OCI-LY7 (cell line): ENCODE data around the gene ZBTB3. TPM values are rescaled to one million over a fixed set of nuclear protein-coding genes. Genes with fewer than 3 reads are reported as not detected.
A peak's percentile ranks its signal among the peaks of the same experiment; 100 is the strongest.

ENCODE experiments used
- BruUV-seq: library from RNA; stranded (reverse); fragments of 400-500 nt; replicated peaks from 2 replicates; lab custom pipeline; 2021; lab: Mats Ljungman, UMichigan
- CTCF ChIA-PET: fragments of 300-600 bp; sonication (Branson Sonifier 250); formaldehyde crosslinking; loops from one replicate; lab custom pipeline; 2022; ENCODE audit warnings: antibody characterized with exemption; ENCODE audit not compliant: unreplicated experiment; lab: Charles Lee
- POLR2A ChIA-PET: fragments of 300-600 bp; sonication (Branson Sonifier 250); formaldehyde crosslinking; loops from one replicate; lab custom pipeline; 2022; ENCODE audit warnings: antibody characterized with exemption; lab: Charles Lee
- DNase-seq: peaks from one replicate; pipeline ENCODE4 v3.0.0-alpha.2; 2015; ENCODE audit warnings: low spot score
- H2AFZ ChIP-seq: fragments of 200-600 bp; sonication (generic), shearing (Covaris generic); 2 replicates; pipeline ENCODE4 v1.6.1; 2014; ENCODE audit warnings: mild to moderate bottlenecking, antibody characterized with exemption, low read length, moderate library complexity
- H3K27ac ChIP-seq: fragments of 200-600 bp; sonication (generic); 2 replicates; pipeline ENCODE4 v1.5.1; 2014; ENCODE audit warnings: mixed run types, low read depth, mild to moderate bottlenecking, moderate library complexity, low read length, inconsistent platforms; ENCODE audit not compliant: poor library complexity, severe bottlenecking
- H3K36me3 ChIP-seq: fragments of 200-600 bp; sonication (generic); 2 replicates; pipeline ENCODE4 v1.6.1; 2014; ENCODE audit warnings: mild to moderate bottlenecking, antibody characterized with exemption, low read length, moderate library complexity, mixed read lengths; ENCODE audit not compliant: insufficient read depth
- H3K4me1 ChIP-seq: fragments of 200-600 bp; sonication (generic); 2 replicates; pipeline ENCODE4 v1.5.1; 2014; ENCODE audit warnings: mild to moderate bottlenecking, low read length; ENCODE audit not compliant: insufficient read depth, poor library complexity, severe bottlenecking
- H3K4me2 ChIP-seq: fragments of 200-600 bp; sonication (generic); 2 replicates; pipeline ENCODE4 v1.6.1; 2014; ENCODE audit warnings: mild to moderate bottlenecking, low read length
- H3K4me3 ChIP-seq: fragments of 200-600 bp; sonication (generic); 2 replicates; pipeline ENCODE4 v1.5.1; 2014; ENCODE audit warnings: mild to moderate bottlenecking, low read depth, low read length; ENCODE audit not compliant: poor library complexity, severe bottlenecking
- H3K79me2 ChIP-seq: fragments of 200-600 bp; sonication (generic); 2 replicates; pipeline ENCODE4 v1.6.1; 2016; ENCODE audit warnings: low read depth, mild to moderate bottlenecking, low read length, moderate library complexity, mixed read lengths; ENCODE audit not compliant: insufficient read depth
- H3K9me2 ChIP-seq: fragments of 200-600 bp; sonication (generic); 2 replicates; pipeline ENCODE4 v1.6.1; 2016; ENCODE audit warnings: mild to moderate bottlenecking, low read length, mixed read lengths; ENCODE audit not compliant: insufficient read depth
- H3K9me3 ChIP-seq: fragments of 200-600 bp; sonication (generic); 2 replicates; pipeline ENCODE4 v1.6.1; 2014; ENCODE audit warnings: mild to moderate bottlenecking, mixed run types, low read length, mixed read lengths
- H4K20me1 ChIP-seq: fragments of 200-600 bp; sonication (generic); 2 replicates; pipeline ENCODE4 v1.6.1; 2014; ENCODE audit warnings: mild to moderate bottlenecking, antibody characterized with exemption, low read length, moderate library complexity, mixed read lengths; ENCODE audit not compliant: insufficient read depth
- CTCF ChIP-seq: fragments of 200-600 bp; sonication (generic); conservative IDR thresholded peaks from 2 replicates; pipeline ENCODE4 v1.5.1; 2014; ENCODE audit warnings: mild to moderate bottlenecking, antibody characterized with exemption, low read length, moderate library complexity, mixed read lengths
- EZH2phosphoT487 ChIP-seq: fragments of 200-600 bp; sonication (generic); IDR thresholded peaks from 2 replicates; pipeline ENCODE4 v1.6.1; 2018; ENCODE audit warnings: low read depth, borderline replicate concordance, mild to moderate bottlenecking, mixed run types, antibody characterized with exemption, low read length, moderate library complexity, mixed read lengths
- intact Hi-C: fragments of 100-400 bp; cut with micrococcal nuclease; formaldehyde crosslinking; loops from one replicate; pipeline ENCODE4 v1.10.0; 2022; ENCODE audit not compliant: unreplicated experiment
- total RNA-seq, 2 experiments: library from RNA; depleted of rRNA in 1 of 2; stranded (reverse); fragments of >200 nt in 1 of 2; shearing (Covaris generic) in 1 of 2; gene quantifications; 2 replicates each; pipeline ENCODE4 v1.2.3, GENCODE V29; 2014 to 2022

ZBTB3 gene
- total RNA-seq, 2 experiments from 2014 or later = 11.3 to 11.8 TPM

DNA sequence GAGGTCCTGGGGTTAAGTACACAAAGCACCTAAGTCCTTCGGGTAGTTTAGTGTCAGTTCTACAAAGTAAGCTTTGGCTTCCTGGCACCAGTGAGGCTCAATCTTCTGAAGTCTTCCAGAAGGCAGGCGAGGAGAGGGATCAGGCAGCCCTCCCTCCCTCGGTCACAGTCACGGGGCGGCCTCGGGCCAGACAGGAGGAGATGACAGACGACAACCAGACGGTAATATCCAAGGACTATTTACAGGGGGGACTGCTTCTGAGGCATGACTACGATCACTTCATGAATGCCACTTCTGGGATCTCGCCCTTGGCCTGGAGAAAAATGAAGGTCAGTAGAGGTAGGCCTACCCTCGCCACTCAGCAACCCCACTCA, 38.2 kb upstream of the ZBTB3 start:
- H2AFZ ChIP-seq = peak overlapping the region; percentile 53; the same call in 1 of the 2 replicates
- intact Hi-C loops = no loop called here
- peak overlapping the region; percentile 50 for H3K27ac ChIP-seq
- H3K9me2 ChIP-seq = no peaks in the 10 kb centered on the region
- no TSS peak for BruUV-seq
- peaks cover 80% of the 10 kb centered on the region for H3K36me3 ChIP-seq
- H3K79me2 ChIP-seq = peaks cover 30% of the 10 kb centered on the region; the same call in 1 of the 2 replicates
- H3K4me1 ChIP-seq = peaks cover 34% of the 10 kb centered on the region
- DNase-seq = no peak
- H3K9me3 ChIP-seq = no peaks in the 10 kb centered on the region
- 0 out of 2 replicates have a peak, but pooled peaks have one; percentile 5 for TF ChIP-seq CTCF
- no peak for TF ChIP-seq EZH2phosphoT487
- ChIA-PET CTCF (no interaction called here), POLR2A (no interaction called here)
- H4K20me1 ChIP-seq = no peaks in the 10 kb centered on the region
- peak overlapping the region; percentile 91 for H3K4me2 ChIP-seq
- H3K4me3 ChIP-seq = peak overlapping the region; percentile 78

DNA sequence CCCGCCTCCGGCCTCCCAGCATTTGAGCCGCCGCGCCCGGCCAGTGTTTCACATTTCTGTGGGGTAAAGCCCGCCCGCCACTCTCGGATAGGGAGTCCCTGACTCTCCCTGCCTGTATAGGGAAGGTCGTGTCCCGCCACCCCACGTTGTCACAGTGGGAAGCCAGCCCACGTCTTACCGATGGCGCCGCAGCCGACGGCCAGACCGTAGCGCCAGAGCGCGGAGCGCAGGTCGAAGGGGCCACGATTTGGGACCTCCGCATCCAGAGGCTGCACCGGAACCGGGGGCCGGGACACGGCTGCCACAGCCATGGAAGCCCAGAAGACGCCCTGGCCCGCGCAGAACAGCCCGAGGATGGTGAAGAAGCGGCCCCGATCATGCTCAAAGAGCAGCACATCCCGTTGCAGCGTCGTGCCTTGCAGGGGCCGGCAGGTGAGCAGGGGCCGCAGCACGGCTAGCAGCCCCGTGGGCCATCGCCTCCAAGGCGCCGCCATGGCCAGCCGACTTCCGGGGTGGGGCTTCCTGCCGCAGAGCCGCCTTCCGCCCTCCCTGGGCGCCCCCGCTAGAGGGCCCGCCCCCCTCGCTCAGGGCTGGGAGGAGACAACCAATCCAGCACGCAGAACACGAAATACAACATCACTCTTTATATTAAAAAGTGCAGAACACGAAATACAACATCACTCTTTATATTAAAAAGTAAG, 37.7 kb upstream of the ZBTB3 start, which contains the start of gene TMEM223:
Gene TMEM223 (minus strand): TSS at position 506 of the 701 bp plus-strand sequence. CDS start 12 bp downstream, at position 494.
- H3K9me3 ChIP-seq = no peaks in the 10 kb centered on the region
- H2AFZ ChIP-seq = peak within 1 kb of the TSS; percentile 53; the same call in 1 of the 2 replicates
- no TSS peak for BruUV-seq
- peaks cover 30% of the 10 kb centered on the region; the same call in 1 of the 2 replicates for H3K79me2 ChIP-seq
- peaks cover 75% of the 10 kb centered on the region for H3K36me3 ChIP-seq
- ChIA-PET CTCF (interaction anchor here (1.0 kb wide), 1 partner anchor 38 kb away, joined by 3 read pairs; no protein-coding TSS in a partner anchor), POLR2A (interaction anchor here (0.6 to 0.9 kb wide), 6 partner anchors 8 to 223 kb away, joined by 3 to 5 read pairs (median 4); no protein-coding TSS in a partner anchor)
- peak; percentile 87 for DNase-seq
- peak within 1 kb of the TSS; percentile 78 for H3K4me3 ChIP-seq
- intact Hi-C loops = no loop called here
- peak; percentile 35; the same call in 1 of the 2 replicates for TF ChIP-seq CTCF
- no peak for TF ChIP-seq EZH2phosphoT487
- H3K9me2 ChIP-seq = no peaks in the 10 kb centered on the region
- H3K27ac ChIP-seq = peak within 1 kb of the TSS; percentile 50
- H4K20me1 ChIP-seq = no peaks in the 10 kb centered on the region
- peaks cover 34% of the 10 kb centered on the region for H3K4me1 ChIP-seq
- peak within 1 kb of the TSS; percentile 91 for H3K4me2 ChIP-seq

DNA sequence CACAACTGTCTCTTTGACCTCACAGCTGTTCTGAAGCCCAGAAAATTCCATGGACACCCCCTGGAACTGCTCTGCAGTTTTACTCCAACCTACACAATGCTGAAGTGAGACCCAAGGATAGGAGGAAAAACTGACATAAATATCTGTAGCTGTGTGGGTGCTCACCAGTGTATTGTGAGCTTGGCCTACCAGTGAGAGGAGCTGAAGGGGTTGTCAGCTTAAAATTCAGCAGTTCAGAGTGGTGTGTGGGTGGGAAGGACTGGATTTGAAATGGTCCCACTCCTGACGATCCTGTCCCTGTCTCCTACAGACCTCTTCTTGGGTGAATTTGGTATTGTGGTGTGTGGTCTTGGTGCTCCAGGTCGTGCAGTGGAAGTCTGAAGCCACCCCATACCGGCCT, 35.6 kb upstream of the ZBTB3 start:
- intact Hi-C loops = loop anchor here (5.0 kb wide), 2 partner anchors 112 to 233 kb away; partner anchors contain the start of gene UBXN1
- Histone ChIP-seq H2AFZ (no peak overlapping the region), H3K36me3 (peaks cover 63% of the 10 kb centered on the region), H3K4me2 (peak overlapping the region; percentile 91), H3K4me3 (no peak overlapping the region), H3K9me3 (no peaks in the 10 kb centered on the region), H3K4me1 (peaks cover 42% of the 10 kb centered on the region), H3K79me2 (peaks cover 30% of the 10 kb centered on the region; the same call in 1 of the 2 replicates), H3K27ac (no peak overlapping the region), H4K20me1 (no peaks in the 10 kb centered on the region), H3K9me2 (no peaks in the 10 kb centered on the region)
- BruUV-seq = no TSS peak
- no peak for TF ChIP-seq CTCF
- TF ChIP-seq EZH2phosphoT487 = no peak
- CTCF ChIA-PET = no interaction called here
- DNase-seq = no peak
- POLR2A ChIA-PET = interaction anchor here (0.6 to 1.4 kb wide), 5 partner anchors 18 to 110 kb away, joined by 3 to 7 read pairs (median 4); partner anchors contain the start of gene ZBTB3
